ENCODE data around the gene SOX6. TPM values are rescaled to one million over a fixed set of nuclear protein-coding genes. Genes with fewer than 3 reads are reported as not detected.

The SOX6 gene
- total RNA-seq, 1 experiment from 2014 or later, result not detected

GRCh38 chr11:16081382-16082094, 274.8 kb downstream of the SOX6 start:
- no peak overlapping the region for H2AK5ac ChIP-seq (ENCODE audit: insufficient read length, low read length)
- H2BK15ac ChIP-seq (ENCODE audit: low read depth, low read length), result no peak overlapping the region
- no peak overlapping the region for H2BK120ac ChIP-seq (ENCODE audit: low read depth, low read length, poor library complexity, severe bottlenecking)
- no peak overlapping the region for H3K56ac ChIP-seq (ENCODE audit: insufficient read length, low read depth, low read length)
- no peak overlapping the region for H4K5ac ChIP-seq (ENCODE audit: insufficient read length, low read depth, low read length)
- Mint-ChIP-seq H3K4me3 (no peak overlapping the region), H3K4me1 (no peaks in the 10 kb centered on the region), H3K27me3 (ENCODE audit: low read depth) (peaks cover 3% of the 10 kb centered on the region), H3K27ac (no peak overlapping the region), H3K36me3 (ENCODE audit: insufficient read depth in 1 of 3, low read depth in 3 of 3) (no peaks in the 10 kb centered on the region), H3K9me3 (no peaks in the 10 kb centered on the region)
- no peak overlapping the region for H4K91ac ChIP-seq (ENCODE audit: insufficient read length, low read depth, low read length)
- TF ChIP-seq CTCF (conservative IDR thresholded peaks at IDR 0.05), result no peak
- H3K18ac ChIP-seq (ENCODE audit: insufficient read length, low read depth, low read length), result no peak overlapping the region
- no peak overlapping the region for H2AFZ ChIP-seq (ENCODE audit: low read length)
- no CpG with 5 or more reads among the region's 5 CpGs for WGBS (ENCODE audit: extremely low coverage, insufficient read length, low lambda C conversion rate)
- H3K4me2 ChIP-seq (ENCODE audit: insufficient read depth, insufficient read length, low read length), result no peak overlapping the region
- no peaks in the 10 kb centered on the region for H3K79me1 ChIP-seq (ENCODE audit: insufficient read depth, low read depth, low read length, poor library complexity, severe bottlenecking)
- H4K20me1 ChIP-seq (ENCODE audit: control insufficient read depth, insufficient read depth, insufficient read length), result no peaks in the 10 kb centered on the region
- no peak for DNase-seq
- H3K4me1 ChIP-seq (ENCODE audit: insufficient read depth, low read length), result no peaks in the 10 kb centered on the region
- H2BK20ac ChIP-seq (ENCODE audit: low read depth, low read length, poor library complexity, severe bottlenecking), result no peak overlapping the region
- no peak overlapping the region for H4K8ac ChIP-seq (replicated peaks; ENCODE audit: insufficient read length, low read depth, low read length)
- H2BK5ac ChIP-seq (ENCODE audit: insufficient read length, low read length), result no peak overlapping the region
- H3K9ac ChIP-seq (ENCODE audit: extremely low read depth, insufficient read length, low read length), result no peak overlapping the region
- no peaks in the 10 kb centered on the region; the same call in 1 of the 2 replicates for H3K27me3 ChIP-seq (ENCODE audit: insufficient read depth, low read length)
- no peaks in the 10 kb centered on the region for H3K79me2 ChIP-seq (ENCODE audit: insufficient read depth, low read length)
- no peak overlapping the region for H3K23ac ChIP-seq (ENCODE audit: insufficient read length, low read depth, low read length)
- no peaks in the 10 kb centered on the region for H3K23me2 ChIP-seq (ENCODE audit: insufficient read length, low read depth, low read length, poor library complexity, severe bottlenecking)
- H3K9me3 ChIP-seq (ENCODE audit: control insufficient read depth, low read depth, low read length), result no peaks in the 10 kb centered on the region
- H2BK12ac ChIP-seq (ENCODE audit: insufficient read length, low read depth, low read length), result no peak overlapping the region
- no peak overlapping the region for H3K4ac ChIP-seq (ENCODE audit: low read depth, low read length)
- H3K27ac ChIP-seq (ENCODE audit: insufficient read length, low read depth, low read length), result no peak overlapping the region
- H3K14ac ChIP-seq (ENCODE audit: insufficient read depth, low read length), result no peak overlapping the region
- no peak overlapping the region for H3T11ph ChIP-seq (ENCODE audit: low read length)
